H9 (cell line): ENCODE results near the gene ARHGEF9. TPM values are rescaled to one million over a fixed set of nuclear protein-coding genes. Genes with fewer than 3 reads are reported as not detected.

Source experiments
- DNase-seq: peaks from one replicate; pipeline ENCODE4 v3.0.0-alpha.2; 2017
- H2AFZ ChIP-seq: one replicate; pipeline ENCODE4 v1.6.1; 2013; ENCODE audit warnings: mild to moderate bottlenecking, low read length, control low read depth, moderate library complexity
- H2AK5ac ChIP-seq: 2 replicates; pipeline ENCODE4 v1.6.1; 2013; ENCODE audit warnings: low read length, control low read depth, mixed read lengths; ENCODE audit not compliant: insufficient read length
- H2BK120ac ChIP-seq: one replicate; pipeline ENCODE4 v1.6.1; 2013; ENCODE audit warnings: low read depth, mild to moderate bottlenecking, low read length, control low read depth, inconsistent platforms; ENCODE audit not compliant: poor library complexity, severe bottlenecking
- H2BK12ac ChIP-seq: 2 replicates; pipeline ENCODE4 v1.6.1; 2013; ENCODE audit warnings: low read length, control low read depth, mixed read lengths, low read depth; ENCODE audit not compliant: insufficient read length
- H2BK15ac ChIP-seq: 2 replicates; pipeline ENCODE4 v1.6.1; 2013; ENCODE audit warnings: low read depth, low read length, control low read depth
- H2BK20ac ChIP-seq: one replicate; pipeline ENCODE4 v1.6.1; 2013; ENCODE audit warnings: low read depth, mild to moderate bottlenecking, low read length, control low read depth, inconsistent platforms; ENCODE audit not compliant: poor library complexity, severe bottlenecking
- H2BK5ac ChIP-seq: 2 replicates; pipeline ENCODE4 v1.6.1; 2013; ENCODE audit warnings: low read length, control low read depth, mixed read lengths; ENCODE audit not compliant: insufficient read length
- H3K14ac ChIP-seq: 2 replicates; pipeline ENCODE4 v1.6.1; 2013; ENCODE audit warnings: low read length, control low read depth; ENCODE audit not compliant: insufficient read depth
- H3K18ac ChIP-seq: 2 replicates; pipeline ENCODE4 v1.6.1; 2013; ENCODE audit warnings: low read depth, mild to moderate bottlenecking, mixed read lengths, low read length, control low read depth; ENCODE audit not compliant: insufficient read length
- H3K23ac ChIP-seq: 2 replicates; pipeline ENCODE4 v1.6.1; 2013; ENCODE audit warnings: low read length, control low read depth, mixed read lengths, low read depth; ENCODE audit not compliant: insufficient read length
- H3K23me2 ChIP-seq: 2 replicates; pipeline ENCODE4 v1.6.1; 2013; ENCODE audit warnings: low read depth, mild to moderate bottlenecking, mixed read lengths, low read length, control low read depth; ENCODE audit not compliant: insufficient read length, poor library complexity, severe bottlenecking
- H3K27ac ChIP-seq: 2 replicates; pipeline ENCODE4 v1.5.1; 2013; ENCODE audit warnings: low read length, control low read depth, mixed read lengths, low read depth; ENCODE audit not compliant: insufficient read length
- H3K27me3 ChIP-seq: 2 replicates; pipeline ENCODE4 v1.6.1; 2013; ENCODE audit warnings: low read length, control low read depth, inconsistent platforms; ENCODE audit not compliant: insufficient read depth
- H3K4ac ChIP-seq: 2 replicates; pipeline ENCODE4 v1.6.1; 2013; ENCODE audit warnings: low read depth, mild to moderate bottlenecking, control low read depth, inconsistent platforms, low read length, moderate library complexity
- H3K4me1 ChIP-seq: 2 replicates; pipeline ENCODE4 v1.6.1; 2013; ENCODE audit warnings: low read length, control low read depth, inconsistent platforms; ENCODE audit not compliant: insufficient read depth
- H3K4me2 ChIP-seq: 2 replicates; pipeline ENCODE4 v1.6.1; 2013; ENCODE audit warnings: low read length, control low read depth, mixed read lengths; ENCODE audit not compliant: insufficient read length, insufficient read depth
- H3K56ac ChIP-seq: 2 replicates; pipeline ENCODE4 v1.6.1; 2013; ENCODE audit warnings: low read depth, mild to moderate bottlenecking, mixed read lengths, low read length, control low read depth; ENCODE audit not compliant: insufficient read length
- H3K79me1 ChIP-seq: 2 replicates; pipeline ENCODE4 v1.6.1; 2013; ENCODE audit warnings: low read depth, mild to moderate bottlenecking, moderate library complexity, low read length, control low read depth, inconsistent platforms; ENCODE audit not compliant: insufficient read depth, poor library complexity, severe bottlenecking
- H3K79me2 ChIP-seq: 2 replicates; pipeline ENCODE4 v1.6.1; 2013; ENCODE audit warnings: low read length, control low read depth, inconsistent platforms; ENCODE audit not compliant: insufficient read depth
- H3K9ac ChIP-seq: 2 replicates; pipeline ENCODE4 v1.6.1; 2013; ENCODE audit warnings: low read length, control low read depth, mixed read lengths; ENCODE audit not compliant: insufficient read length; ENCODE audit errors: extremely low read depth
- H3K9me3 ChIP-seq: one replicate; pipeline ENCODE4 v1.6.1; 2013; ENCODE audit warnings: low read depth, low read length, inconsistent platforms; ENCODE audit not compliant: control insufficient read depth
- H3T11ph ChIP-seq: one replicate; pipeline ENCODE4 v1.6.1; 2013; ENCODE audit warnings: mild to moderate bottlenecking, low read length, control low read depth, inconsistent platforms
- H4K20me1 ChIP-seq: one replicate; pipeline ENCODE4 v1.6.1; 2013; ENCODE audit not compliant: control insufficient read depth, insufficient read length, insufficient read depth
- H4K5ac ChIP-seq: 2 replicates; pipeline ENCODE4 v1.6.1; 2013; ENCODE audit warnings: low read depth, mild to moderate bottlenecking, mixed read lengths, low read length, control low read depth; ENCODE audit not compliant: insufficient read length
- H4K8ac ChIP-seq: replicated peaks from 2 replicates; pipeline ENCODE4 v1.6.1; 2013; ENCODE audit warnings: low read length, control low read depth, mixed read lengths, low read depth; ENCODE audit not compliant: insufficient read length
- H4K91ac ChIP-seq: 2 replicates; pipeline ENCODE4 v1.6.1; 2013; ENCODE audit warnings: low read depth, mild to moderate bottlenecking, moderate library complexity, mixed read lengths, low read length, control low read depth; ENCODE audit not compliant: insufficient read length
- H3K27ac Mint-ChIP-seq, 3 experiments: 2 replicates in 2 of 3; 3 replicates in 1 of 3; pipeline ENCODE4 v1.8.0; 2020 to 2021; ENCODE audit warnings: mixed read lengths in 3 of 3, mild to moderate bottlenecking in 1 of 3, moderate library complexity in 1 of 3
- H3K27me3 Mint-ChIP-seq: 2 replicates; pipeline ENCODE4 v1.8.0; 2021; ENCODE audit warnings: low read depth, mild to moderate bottlenecking, moderate library complexity, mixed read lengths
- H3K36me3 Mint-ChIP-seq, 3 experiments: 2 replicates in 2 of 3; 3 replicates in 1 of 3; pipeline ENCODE4 v1.8.0; 2020 to 2021; ENCODE audit warnings: low read depth in 3 of 3, mixed read lengths in 3 of 3; ENCODE audit not compliant: insufficient read depth in 1 of 3
- H3K4me1 Mint-ChIP-seq, 2 experiments: 2 replicates each; pipeline ENCODE4 v1.8.0; 2020; ENCODE audit warnings: mixed read lengths in 2 of 2
- H3K4me3 Mint-ChIP-seq, 2 experiments: 2 replicates in 1 of 2; 3 replicates in 1 of 2; pipeline ENCODE4 v1.8.0; 2020 to 2021; ENCODE audit warnings: mild to moderate bottlenecking in 2 of 2, mixed read lengths in 2 of 2, moderate library complexity in 1 of 2
- H3K9me3 Mint-ChIP-seq, 2 experiments: 2 replicates in 1 of 2; 3 replicates in 1 of 2; pipeline ENCODE4 v1.8.0; 2020; ENCODE audit warnings: mild to moderate bottlenecking in 2 of 2, mixed read lengths in 2 of 2, moderate library complexity in 1 of 2
- CTCF ChIP-seq: fragments of 200-600 bp; sonication (generic); conservative IDR thresholded peaks from 3 replicates; pipeline ENCODE4 v1.8.0; 2021; ENCODE audit warnings: antibody characterized with exemption, mild to moderate bottlenecking
- WGBS: extraction: QIAGEN DNeasy Blood & Tissue Kit; methylation state at CpG from one replicate; pipeline ENCODE4 v1.1.7; 2013; ENCODE audit warnings: missing lambda C conversion rate, low lambda C conversion rate, mixed read lengths; ENCODE audit not compliant: insufficient read length; ENCODE audit errors: extremely low coverage; 5-methylcytosine and 5-hydroxymethylcytosine counted together
- total RNA-seq: library from RNA; stranded (reverse); gene quantifications from 2 replicates; pipeline ENCODE4 v1.2.1, GENCODE V29; 2021

ARHGEF9 gene
- total RNA-seq, 1 experiment from 2014 or later = 26.4 TPM

GRCh38 chrX:63718010-63718694, 66.9 kb downstream of the ARHGEF9 start:
- Histone ChIP-seq H3K9ac (no peak overlapping the region), H4K8ac (no peak overlapping the region), H2BK5ac (no peak overlapping the region), H3K9me3 (peaks cover 56% of the 10 kb centered on the region), H3K4ac (no peak overlapping the region), H3K56ac (no peak overlapping the region), H2BK20ac (no peak overlapping the region), H3K27ac (no peak overlapping the region), H3K14ac (no peak overlapping the region), H3K18ac (no peak overlapping the region), H4K91ac (no peak overlapping the region), H2BK12ac (no peak overlapping the region), H3K79me1 (peaks cover 3% of the 10 kb centered on the region), H3K27me3 (no peaks in the 10 kb centered on the region), H3K23me2 (no peaks in the 10 kb centered on the region), H3K23ac (no peak overlapping the region), H3T11ph (no peak overlapping the region), H4K5ac (no peak overlapping the region), H4K20me1 (no peaks in the 10 kb centered on the region), H2BK15ac (no peak overlapping the region), H2BK120ac (no peak overlapping the region), H3K4me2 (no peak overlapping the region), H3K4me1 (no peaks in the 10 kb centered on the region), H2AK5ac (no peak overlapping the region), H3K79me2 (no peaks in the 10 kb centered on the region), H2AFZ (no peak overlapping the region)
- peaks cover 38 to 52% of the 10 kb centered on the region in 2 experiments for H3K9me3 Mint-ChIP-seq
- DNase-seq = no peak
- no peak for TF ChIP-seq CTCF
- WGBS = no CpG with 5 or more reads among the region's 2 CpGs
- H3K27ac Mint-ChIP-seq = no peak overlapping the region
- H3K27me3 Mint-ChIP-seq = no peaks in the 10 kb centered on the region
- H3K36me3 Mint-ChIP-seq = peaks cover 21 to 32% (median 25%) of the 10 kb centered on the region in 3 experiments; a peak in 6 of 7 replicates
- no peak overlapping the region for H3K4me3 Mint-ChIP-seq
- peaks cover 5 to 7% of the 10 kb centered on the region in 2 experiments; a peak in 2 of 4 replicates for H3K4me1 Mint-ChIP-seq
